Measurements from ENCODE around the gene PANX3.

The PANX3 gene

GRCh38 chr11:124661553-124661952 is 50.3 kb downstream of the PANX3 start:
- no peak for DNase-seq

GRCh38 chr11:124662106-124662505 is 50.9 kb downstream of the PANX3 start:
- DNase-seq, result no peak

GRCh38 chr11:124663861-124664260 is 52.6 kb downstream of the PANX3 start:
- DNase-seq, result no peak

DNA sequence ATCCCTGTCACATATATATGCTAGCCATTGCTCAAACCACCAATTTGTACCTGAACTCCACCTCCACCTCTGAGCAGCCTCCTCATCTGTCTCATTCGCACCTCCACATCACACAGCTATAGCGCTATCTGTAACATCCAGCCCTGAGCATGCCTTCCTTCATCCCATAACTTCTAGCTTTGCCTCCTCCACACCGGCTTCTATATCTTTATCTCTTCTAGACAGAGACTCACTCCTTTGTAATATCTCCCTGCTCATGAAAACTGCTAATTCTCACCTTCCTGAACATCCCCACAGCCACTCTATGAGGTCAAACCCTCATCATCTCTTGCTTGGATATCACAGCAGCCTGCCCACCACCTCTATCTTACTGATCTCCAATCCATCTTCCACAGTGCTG is 56.4 kb downstream of the PANX3 start:
- DNase-seq, result no peak

- DNase-seq, result no peak
Measured at GRCh38 chr11:124669193-124669592, 58.0 kb downstream of the PANX3 start.

All from DMS79 (cell line).